Right lobe of liver (tissue), 4 donors: ENCODE data around the gene LUZP4.

ENCODE experiments used
- CTCF ChIP-seq, 4 donors: fragments of 200-600 bp in 3 of 4; fragments of 450-650 bp in 1 of 4; IDR thresholded peaks; one replicate each; pipeline versions ENCODE4 v1.5.1 to v1.8.0; 2016 to 2022; ENCODE audit warnings: antibody characterized with exemption in 4 of 4, mild to moderate bottlenecking in 2 of 4
- POLR2A ChIP-seq: fragments of 450-650 bp; IDR thresholded peaks from one replicate; pipeline ENCODE4 v1.6.1; 2017; ENCODE audit warnings: antibody characterized with exemption, mild to moderate bottlenecking
- donor health status: DM: no; HTN: no; CAD: no.
- donor health status: DM: no; HTN: no; CAD: no.
- donor health status: DM: no; HTN: yes; CAD: no.

- TF ChIP-seq CTCF (IDR thresholded peaks at IDR 0.05) = no peak
- TF ChIP-seq POLR2A = no peak
Observed at GRCh38 chrX:115333446-115333845, 43.9 kb downstream of the LUZP4 start.
